Aorta (tissue), 5 donors: ENCODE results near the gene MAGEF1. TPM values are rescaled to one million over a fixed set of nuclear protein-coding genes. Genes with fewer than 3 reads are reported as not detected.

Experiments used
- ATAC-seq: fragments of 200-7000 bp; cut with Tn5 transposase; one replicate; pipeline ENCODE4 v1.9.1; 2022; ENCODE audit warnings: moderate library complexity; ENCODE audit not compliant: low FRiP score
- DNase-seq, 2 donors: peaks; one replicate each; pipeline ENCODE4 v3.0.0-alpha.2; 2020
- H3K27ac ChIP-seq, 2 donors: one replicate each; pipeline ENCODE4 v1.5.1; 2013; ENCODE audit warnings: low read length in 2 of 2, mild to moderate bottlenecking in 2 of 2, moderate library complexity in 2 of 2, control low read depth in 1 of 2, inconsistent platforms in 1 of 2, low read depth in 1 of 2
- H3K27me3 ChIP-seq, 2 donors: one replicate each; pipeline ENCODE4 v1.6.1; 2013; ENCODE audit warnings: control low read depth in 1 of 2, low read length in 1 of 2, mild to moderate bottlenecking in 1 of 2, moderate library complexity in 1 of 2; ENCODE audit not compliant: insufficient read depth in 2 of 2, control insufficient read depth in 1 of 2
- H3K36me3 ChIP-seq, 2 donors: one replicate each; pipeline ENCODE4 v1.6.1; 2013; ENCODE audit warnings: control low read depth in 1 of 2, low read length in 1 of 2, mild to moderate bottlenecking in 1 of 2; ENCODE audit not compliant: insufficient read depth in 2 of 2, control insufficient read depth in 1 of 2
- H3K4me1 ChIP-seq, 2 donors: one replicate each; pipeline ENCODE4 v1.6.1; 2013; ENCODE audit warnings: low read length in 2 of 2, control low read depth in 1 of 2, mild to moderate bottlenecking in 1 of 2, moderate library complexity in 1 of 2; ENCODE audit not compliant: insufficient read depth in 2 of 2, control insufficient read depth in 1 of 2
- H3K4me3 ChIP-seq, 2 donors: one replicate each; pipeline ENCODE4 v1.5.1; 2013; ENCODE audit warnings: low read length in 2 of 2, control low read depth in 1 of 2, mild to moderate bottlenecking in 1 of 2
- H3K9me3 ChIP-seq: one replicate; pipeline ENCODE4 v1.6.1; 2013; ENCODE audit warnings: mild to moderate bottlenecking, low read length; ENCODE audit not compliant: control insufficient read depth
- WGBS, 2 donors: extraction: QIAGEN DNeasy Blood & Tissue Kit; methylation state at CpG; one replicate each; pipeline ENCODE4 v1.1.7; 2013; 5-methylcytosine and 5-hydroxymethylcytosine counted together
- intact Hi-C, 2 donors: fragments of 100-400 bp; cut with DNase I; formaldehyde crosslinking; loops; one replicate each; pipeline versions ENCODE4 v1.14.2 to v1.15.0; 2022
- polyA plus RNA-seq, 2 donors: library from polyadenylated mRNA; stranded (reverse); fragments of 200-250 nt; gene quantifications; one replicate each; pipeline ENCODE4 v1.2.3, GENCODE V29; 2013
- total RNA-seq, 2 donors: library from RNA; stranded (reverse); fragmentation: NEBNext Ultra II Directional; extraction: Animal tissue kit (Norgen Biotek cat#: 25700); gene quantifications; one replicate each; pipeline ENCODE4 v1.2.1, GENCODE V29; 2021
- donor health status: healthy with polysubstance abuse.
- donor health status: Bipolar disorder and iron deficiency.
- donor health status: DM: no; HTN: no; CAD: no.
- donor health status: DM: no; HTN: no; CAD: no.
- donor health status: DM: yes; HTN: yes; CAD: no.

Gene MAGEF1
- total and polyA plus RNA-seq, 4 donors: 17.9 to 34.2 (median 23.2) TPM

DNA sequence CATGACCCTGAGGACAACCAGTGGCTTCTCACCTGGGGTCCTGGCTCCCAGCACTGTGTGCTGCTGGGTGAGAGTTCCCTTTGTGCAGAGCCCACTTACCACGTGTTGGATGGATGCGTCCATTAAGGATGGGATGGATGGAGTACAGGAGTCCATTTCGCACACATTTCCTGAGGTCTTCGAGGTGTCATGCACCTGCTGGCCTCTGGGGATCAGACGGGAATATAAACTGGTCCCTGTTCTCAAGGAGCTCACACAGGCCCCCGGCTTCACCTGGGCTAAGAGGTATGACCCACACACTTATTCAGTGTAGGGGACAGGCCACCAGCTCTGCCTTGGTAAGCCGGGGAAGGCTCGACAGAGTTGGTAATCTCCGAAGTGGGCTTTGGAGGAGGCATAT lies 39.5 kb downstream of the MAGEF1 start:
- H3K9me3 ChIP-seq: no peaks in the 10 kb centered on the region
- no peaks in the 10 kb centered on the region for H3K36me3 ChIP-seq
- ATAC-seq: no peak
- H3K4me3 ChIP-seq: no peak overlapping the region
- H3K27ac ChIP-seq: no peak overlapping the region
- H3K27me3 ChIP-seq: no peaks in the 10 kb centered on the region
- no peaks in the 10 kb centered on the region for H3K4me1 ChIP-seq
- WGBS, 2 donors: 89 to 95% methylated on average over 9 of the region's 9 CpGs
- intact Hi-C loops: no loop called here
- DNase-seq: no peak

DNA sequence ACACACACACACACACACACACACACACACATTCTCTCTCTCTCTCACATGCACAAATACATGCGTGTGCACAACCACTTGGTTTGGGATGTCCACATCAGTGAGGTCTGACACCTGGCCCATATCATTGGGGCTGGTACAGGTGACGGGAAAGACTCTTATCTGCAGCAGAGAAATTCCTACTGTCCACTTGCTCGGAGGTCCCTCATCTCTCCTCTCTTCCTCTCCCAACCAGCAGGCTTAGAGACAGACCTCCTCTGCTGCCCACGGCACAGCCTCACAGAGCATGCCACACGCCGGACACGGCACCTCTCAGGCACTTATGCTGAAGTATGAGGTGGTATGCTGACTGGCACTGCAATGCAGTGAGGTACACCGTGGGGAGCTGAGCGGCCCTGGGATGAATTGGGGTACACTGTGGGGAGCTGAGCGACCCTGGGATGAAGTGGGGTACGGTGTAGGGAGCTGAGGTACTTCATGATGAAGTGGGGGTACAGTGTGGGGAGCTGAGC lies 41.7 kb downstream of the MAGEF1 start:
- Histone ChIP-seq H3K9me3 (no peaks in the 10 kb centered on the region), H3K27me3 (no peaks in the 10 kb centered on the region), H3K27ac (no peak overlapping the region), H3K36me3 (no peaks in the 10 kb centered on the region), H3K4me3 (no peak overlapping the region), H3K4me1 (no peaks in the 10 kb centered on the region)
- DNase-seq (no peak), ATAC-seq (no peak)
- WGBS, 2 donors: 82 to 90% methylated on average over 11 of the region's 11 CpGs
- intact Hi-C loops: no loop called here

- Histone ChIP-seq H3K4me3 (no peak overlapping the region), H3K36me3 (no peaks in the 10 kb centered on the region), H3K9me3 (no peaks in the 10 kb centered on the region), H3K4me1 (no peaks in the 10 kb centered on the region), H3K27me3 (no peaks in the 10 kb centered on the region), H3K27ac (no peak overlapping the region)
- DNase-seq: no peak
- intact Hi-C loops: no loop called here
- 85 to 88% methylated on average over 7 of the region's 7 CpGs for WGBS, 2 donors
- ATAC-seq: no peak
Observed at GRCh38 chr3:184669578-184669977, 42.3 kb downstream of the MAGEF1 start.

DNA sequence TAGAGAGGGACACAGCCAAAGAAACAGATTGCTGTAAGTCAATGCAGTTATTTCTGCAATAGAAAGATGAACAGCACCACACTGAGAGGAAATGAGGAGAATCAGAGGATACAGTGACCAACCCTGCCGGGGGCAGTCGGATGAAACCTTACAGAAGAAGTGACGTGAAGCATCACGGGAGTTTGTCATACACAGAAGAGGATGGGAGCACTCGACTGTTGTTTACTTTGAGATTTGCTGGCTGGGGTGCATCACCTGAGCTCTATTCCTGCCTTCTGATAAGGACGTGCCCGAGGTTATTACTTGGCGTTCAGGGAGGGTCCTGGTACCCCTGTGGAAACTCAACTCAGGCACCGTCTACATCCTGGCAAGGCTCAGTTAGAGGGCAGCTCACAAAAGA lies 45.4 kb downstream of the MAGEF1 start:
- DNase-seq (no peak), ATAC-seq (no peak)
- no peaks in the 10 kb centered on the region for H3K4me1 ChIP-seq
- no peak overlapping the region for H3K27ac ChIP-seq
- H3K36me3 ChIP-seq: no peaks in the 10 kb centered on the region
- WGBS, 2 donors: 81 to 84% methylated on average over 9 of the region's 9 CpGs
- H3K9me3 ChIP-seq: no peaks in the 10 kb centered on the region
- intact Hi-C loops: no loop called here
- H3K4me3 ChIP-seq: no peak overlapping the region
- no peaks in the 10 kb centered on the region for H3K27me3 ChIP-seq

DNA sequence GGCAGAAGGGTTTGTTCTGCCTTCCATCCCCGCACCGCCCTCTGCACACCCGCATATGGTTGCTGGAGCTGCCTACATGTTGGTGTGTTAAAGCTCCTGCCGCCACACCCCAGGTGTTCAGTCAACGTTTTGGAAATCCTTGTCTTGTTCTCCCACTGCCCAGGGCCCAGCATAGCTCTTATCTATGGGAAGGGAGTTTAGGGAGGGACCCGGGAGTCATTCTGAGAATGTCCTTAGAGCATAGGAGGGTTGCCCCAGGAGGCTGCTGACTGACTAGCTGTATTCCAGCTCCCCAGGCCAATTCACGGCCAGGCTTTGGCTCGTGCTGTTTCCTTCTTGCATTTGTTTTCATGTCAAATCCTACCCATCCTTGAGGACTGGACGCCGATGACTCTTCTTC lies 46.8 kb downstream of the MAGEF1 start:
- intact Hi-C loops: no loop called here
- H3K4me1 ChIP-seq: no peaks in the 10 kb centered on the region
- DNase-seq (no peak), ATAC-seq (no peak)
- no peaks in the 10 kb centered on the region for H3K36me3 ChIP-seq
- 92 to 93% methylated on average over 10 of the region's 10 CpGs for WGBS, 2 donors
- no peaks in the 10 kb centered on the region for H3K27me3 ChIP-seq
- H3K9me3 ChIP-seq: no peaks in the 10 kb centered on the region
- H3K4me3 ChIP-seq: no peak overlapping the region
- no peak overlapping the region for H3K27ac ChIP-seq

DNA sequence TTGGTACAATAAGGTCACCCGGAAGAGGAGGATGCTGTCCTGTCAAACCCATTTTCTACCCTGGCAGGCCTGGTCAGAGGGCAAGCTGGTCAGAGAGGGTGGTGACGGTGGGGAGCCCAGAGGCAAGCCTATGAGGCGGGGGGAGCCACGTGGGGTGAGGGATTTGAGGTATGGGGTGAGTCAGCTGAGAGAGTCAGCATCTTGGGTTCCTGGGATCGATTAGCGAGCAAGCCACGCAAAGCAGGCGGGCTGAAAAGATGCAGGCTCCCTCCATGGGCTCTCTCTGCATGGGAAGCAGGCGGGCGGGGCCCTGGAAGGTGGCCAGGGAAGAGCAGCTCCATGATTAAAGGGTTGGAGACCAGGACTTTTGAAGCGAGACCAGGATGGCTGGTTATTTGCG lies 48.1 kb downstream of the MAGEF1 start:
- DNase-seq (no peak), ATAC-seq (no peak)
- no peaks in the 10 kb centered on the region for H3K36me3 ChIP-seq
- H3K27me3 ChIP-seq: no peaks in the 10 kb centered on the region
- no peaks in the 10 kb centered on the region for H3K9me3 ChIP-seq
- no peak overlapping the region for H3K4me3 ChIP-seq
- WGBS, 2 donors: 90 to 91% methylated on average over 12 of the region's 12 CpGs
- intact Hi-C loops: no loop called here
- H3K4me1 ChIP-seq: no peaks in the 10 kb centered on the region
- H3K27ac ChIP-seq: no peak overlapping the region

DNA sequence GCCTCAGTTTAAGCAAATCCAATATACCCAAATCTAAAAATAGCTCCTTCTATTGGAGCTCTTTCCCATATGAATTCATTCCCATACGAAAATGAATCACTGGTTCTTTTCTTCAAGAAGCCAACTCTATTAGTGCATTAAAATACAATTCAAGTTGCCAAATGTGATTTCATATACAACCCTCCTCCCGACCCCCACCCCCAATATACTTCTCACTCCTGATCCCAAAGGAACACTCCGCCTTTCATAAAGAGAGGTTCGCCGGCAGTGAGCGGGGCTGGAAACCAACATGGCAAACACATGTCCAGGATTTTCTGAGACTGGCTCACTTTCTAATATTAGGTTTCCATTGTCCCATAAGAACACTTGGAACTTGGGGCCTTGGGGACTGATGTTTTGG lies 48.5 kb downstream of the MAGEF1 start:
- Histone ChIP-seq H3K36me3 (no peaks in the 10 kb centered on the region), H3K27me3 (no peaks in the 10 kb centered on the region), H3K9me3 (no peaks in the 10 kb centered on the region), H3K4me3 (no peak overlapping the region), H3K27ac (no peak overlapping the region), H3K4me1 (no peaks in the 10 kb centered on the region)
- intact Hi-C loops: no loop called here
- 87 to 88% methylated on average over 6 of the region's 6 CpGs for WGBS, 2 donors
- ATAC-seq (no peak), DNase-seq (no peak)

DNA sequence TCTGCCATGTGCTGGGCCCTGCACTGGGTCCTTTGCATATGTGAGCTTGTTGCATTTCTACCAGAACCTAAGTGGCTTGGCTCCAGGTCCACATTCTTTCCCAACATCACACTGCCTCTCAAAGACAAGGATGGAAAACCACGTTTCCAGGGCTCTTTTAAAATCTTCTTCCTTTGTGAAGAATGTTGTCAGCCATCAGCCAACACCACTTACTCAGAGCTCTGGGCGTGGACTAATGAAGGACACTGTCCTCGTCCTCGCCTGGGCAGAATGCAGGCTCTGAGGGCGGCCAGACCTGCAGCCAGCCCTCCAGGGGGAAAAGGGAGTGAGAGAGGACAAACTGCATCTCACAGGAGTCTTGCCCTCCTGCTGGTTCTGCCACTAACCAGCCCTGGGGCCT lies 49.7 kb downstream of the MAGEF1 start:
- Histone ChIP-seq H3K27me3 (no peaks in the 10 kb centered on the region), H3K4me1 (no peaks in the 10 kb centered on the region), H3K27ac (no peak overlapping the region), H3K9me3 (no peaks in the 10 kb centered on the region), H3K36me3 (no peaks in the 10 kb centered on the region), H3K4me3 (no peak overlapping the region)
- 62 to 63% methylated on average over 5 of the region's 5 CpGs for WGBS, 2 donors
- DNase-seq: no peak
- ATAC-seq: no peak
- intact Hi-C loops: no loop called here

DNA sequence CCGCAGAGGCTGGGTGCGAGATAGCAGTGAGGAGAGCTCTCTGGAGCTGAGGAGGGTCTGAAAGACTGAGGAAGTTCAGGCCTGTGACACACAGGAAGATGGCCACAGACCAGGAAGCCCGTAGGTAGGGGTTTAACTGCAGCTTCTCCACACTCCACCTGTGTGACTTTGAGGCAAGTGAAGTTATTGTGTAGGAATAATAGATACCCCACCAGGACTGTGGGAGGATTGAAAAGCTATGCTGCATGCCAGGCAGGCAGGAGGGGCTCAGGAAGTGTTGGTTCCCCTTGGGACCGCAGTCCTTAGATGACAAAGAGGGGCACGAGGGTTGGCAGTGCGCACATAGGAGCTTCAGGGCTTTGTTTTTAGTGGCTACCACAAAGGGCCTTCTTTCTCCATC lies 50.9 kb downstream of the MAGEF1 start:
- Histone ChIP-seq H3K27me3 (no peaks in the 10 kb centered on the region), H3K36me3 (no peaks in the 10 kb centered on the region), H3K4me3 (no peak overlapping the region), H3K4me1 (no peaks in the 10 kb centered on the region), H3K9me3 (no peaks in the 10 kb centered on the region), H3K27ac (no peak overlapping the region)
- DNase-seq: no peak
- ATAC-seq: no peak
- intact Hi-C loops: no loop called here
- WGBS, 2 donors: 88 to 90% methylated on average over 6 of the region's 6 CpGs
